Glomerular endothelial cell (primary cell): Measurements from ENCODE around the gene CHRM5. TPM values are rescaled to one million over a fixed set of nuclear protein-coding genes. Genes with fewer than 3 reads are reported as not detected.
"Not testable (repeated sequence)": the region's sequence is repeated elsewhere in the genome, so short reads cannot be mapped to it uniquely, and the experiment has no call there.

ENCODE experiments used
- DNase-seq: peaks from one replicate; pipeline ENCODE4 v3.0.0-alpha.2; 2011; ENCODE audit warnings: low read depth, low spot score; ENCODE audit errors: extremely low read depth
- total RNA-seq: library from RNA; depleted of rRNA; stranded (reverse); fragments of >200 nt; gene quantifications from 2 replicates; pipeline ENCODE4 v1.2.3, GENCODE V29; 2015

Gene CHRM5
- total RNA-seq, 1 donor from 2014 or later, result not detected

- DNase-seq, result no peak
These were observed 19.1 kb downstream of the CHRM5 start for GRCh38 chr15:33987444-33987843.

GRCh38 chr15:33988384-33988783 lies 20.1 kb downstream of the CHRM5 start:
- DNase-seq, result no peak

GRCh38 chr15:33994005-33994615 lies 25.8 kb downstream of the CHRM5 start:
- no peak for DNase-seq

GRCh38 chr15:33995666-33996065 lies 27.4 kb downstream of the CHRM5 start:
- DNase-seq, result not testable (repeated sequence)

- DNase-seq, result peak; percentile 9
These were observed 33.2 kb downstream of the CHRM5 start for GRCh38 chr15:34001536-34001935.

- DNase-seq, result no peak
These were observed 38.1 kb downstream of the CHRM5 start for GRCh38 chr15:34006381-34006780.

GRCh38 chr15:34009656-34010055 lies 41.4 kb downstream of the CHRM5 start:
- no peak for DNase-seq

GRCh38 chr15:34010921-34011320 lies 42.6 kb downstream of the CHRM5 start:
- no peak for DNase-seq

GRCh38 chr15:34011481-34011880 lies 43.2 kb downstream of the CHRM5 start:
- no peak for DNase-seq

- DNase-seq, result no peak
These were observed 44.2 kb downstream of the CHRM5 start for GRCh38 chr15:34012461-34013028.

GRCh38 chr15:34013746-34014145 lies 45.4 kb downstream of the CHRM5 start:
- no peak for DNase-seq

- no peak for DNase-seq
These were observed 46.3 kb downstream of the CHRM5 start for GRCh38 chr15:34014556-34014955.

GRCh38 chr15:34018021-34018645 lies 49.8 kb downstream of the CHRM5 start:
- DNase-seq, result no peak

- not testable (repeated sequence) for DNase-seq
These were observed 50.4 kb downstream of the CHRM5 start for GRCh38 chr15:34018738-34019137.

GRCh38 chr15:34019369-34019990 lies 51.2 kb downstream of the CHRM5 start:
- DNase-seq, result no peak

- no peak for DNase-seq
These were observed 55.6 kb downstream of the CHRM5 start for GRCh38 chr15:34023907-34024306.

- no peak for DNase-seq
These were observed 57.0 kb downstream of the CHRM5 start for GRCh38 chr15:34025252-34025651.

- no peak for DNase-seq
These were observed 59.3 kb downstream of the CHRM5 start for GRCh38 chr15:34027606-34028005.

GRCh38 chr15:34031987-34032760 lies 63.9 kb downstream of the CHRM5 start:
- no peak for DNase-seq

- DNase-seq, result no peak
These were observed 70.0 kb downstream of the CHRM5 start for GRCh38 chr15:34038023-34038870.
